Testis (tissue), 3 donors: Measurements from ENCODE around the gene DTNA. TPM values are rescaled to one million over a fixed set of nuclear protein-coding genes. Genes with fewer than 3 reads are reported as not detected.

Source experiments
- DNase-seq: peaks from one replicate; pipeline ENCODE4 v3.0.0-alpha.2; 2019
- H3K27ac ChIP-seq, 2 donors: fragments of 200-600 bp; sonication (generic); one replicate each; pipeline ENCODE4 v1.5.1; 2019
- H3K27me3 ChIP-seq: fragments of 200-600 bp; sonication (generic); one replicate; pipeline ENCODE4 v1.5.1; 2019
- H3K36me3 ChIP-seq: fragments of 200-600 bp; sonication (generic); one replicate; pipeline ENCODE4 v1.5.1; 2017; ENCODE audit warnings: low read depth; ENCODE audit errors: missing control alignments
- H3K4me1 ChIP-seq: fragments of 200-600 bp; sonication (generic); one replicate; pipeline ENCODE4 v1.5.1; 2019
- H3K4me3 ChIP-seq, 2 donors: fragments of 200-600 bp; sonication (generic); one replicate each; pipeline ENCODE4 v1.5.1; 2017 to 2019
- H3K9me3 ChIP-seq: fragments of 200-600 bp; sonication (generic); one replicate; pipeline ENCODE4 v1.5.1; 2017
- POLR2A ChIP-seq: fragments of 450-650 bp; IDR thresholded peaks from one replicate; pipeline ENCODE4 v1.6.1; 2017; ENCODE audit warnings: antibody characterized with exemption, mild to moderate bottlenecking, moderate library complexity
- WGBS, 2 donors: methylation state at CpG; one replicate each; pipeline ENCODE4 v1.1.5; 2018; 5-methylcytosine and 5-hydroxymethylcytosine counted together
- intact Hi-C: fragments of 100-400 bp; cut with DNase I; formaldehyde crosslinking; loops from one replicate; pipeline ENCODE4 v1.15.1; 2023; ENCODE audit warnings: low total_unique reads
- polyA plus RNA-seq: library from polyadenylated mRNA; stranded (reverse); fragments of 350-450 nt; fragmentation: Illumina TruSeq; extraction: RNeasy Lipid Tissue Mini Kit (QIAGEN cat#74804); gene quantifications from one replicate; pipeline ENCODE4 v1.2.3, GENCODE V29; 2014; ENCODE audit warnings: low read depth, low replicate concordance; ENCODE audit not compliant: insufficient read depth
- total RNA-seq, 2 donors: library from RNA; depleted of rRNA; stranded (reverse); fragments of >200 nt; gene quantifications; one replicate each; pipeline ENCODE4 v1.2.3, GENCODE V29; 2016
- TF ChIP-seq, protein P1 (sequence below), 3 experiments: fragments of 450-650 bp in 2 of 3; fragments of 200-600 bp in 1 of 3; sonication (generic) in 1 of 3; IDR thresholded peaks; one replicate each; pipeline ENCODE4 v1.5.1; 2016 to 2019; ENCODE audit warnings: antibody characterized with exemption in 3 of 3, mild to moderate bottlenecking in 2 of 3, moderate library complexity in 1 of 3

Gene DTNA
- total and polyA plus RNA-seq, 3 donors from 2014 or later, result 18.9 to 96.0 (median 69.1) TPM

DNA sequence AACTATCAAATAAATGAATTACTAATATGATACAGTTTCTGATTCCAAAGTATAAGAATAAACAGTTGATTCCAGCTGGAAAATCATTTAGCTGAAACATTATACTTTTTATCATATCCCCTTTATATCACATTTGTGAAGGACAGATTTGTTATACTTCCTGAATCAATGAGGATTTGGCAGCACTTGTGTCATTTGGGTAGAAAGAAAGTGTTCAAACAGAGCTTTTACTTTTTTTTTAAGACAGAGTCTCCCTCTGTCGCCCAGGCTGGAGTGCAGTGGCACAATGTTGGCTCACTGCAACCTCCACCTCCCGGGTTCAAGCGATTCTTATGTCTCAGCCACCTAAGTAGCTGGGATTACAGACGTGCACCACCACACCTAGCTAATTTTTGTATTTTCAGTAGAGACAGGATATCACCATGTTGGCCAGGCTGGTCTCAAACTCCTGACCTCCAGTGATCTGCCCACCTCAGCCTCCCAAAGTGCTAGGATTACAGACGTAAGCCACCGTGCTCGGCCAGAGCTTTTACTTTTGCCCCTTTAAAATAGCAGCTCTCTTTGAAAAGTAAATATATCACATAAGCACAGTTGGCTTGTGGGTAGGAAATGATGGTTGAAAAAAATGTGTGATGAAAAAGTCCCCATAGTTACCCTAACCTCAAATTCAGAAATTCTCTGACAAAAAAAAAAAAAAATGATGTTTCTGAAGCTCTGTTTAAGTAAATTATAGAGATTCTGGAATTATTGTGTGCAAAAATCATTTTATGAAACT is 95.2 kb downstream of the DTNA start:
- H3K4me1 ChIP-seq, result no peaks in the 10 kb centered on the region
- no peaks in the 10 kb centered on the region for H3K36me3 ChIP-seq
- no peak overlapping the region for H3K4me3 ChIP-seq
- intact Hi-C loops, result no loop called here
- H3K27ac ChIP-seq, result no peak overlapping the region
- 82 to 89% methylated on average over 7 of the region's 7 CpGs for WGBS, 2 donors
- H3K27me3 ChIP-seq, result no peaks in the 10 kb centered on the region
- no peak for TF ChIP-seq POLR2A
- TF ChIP-seq, protein P1, sequence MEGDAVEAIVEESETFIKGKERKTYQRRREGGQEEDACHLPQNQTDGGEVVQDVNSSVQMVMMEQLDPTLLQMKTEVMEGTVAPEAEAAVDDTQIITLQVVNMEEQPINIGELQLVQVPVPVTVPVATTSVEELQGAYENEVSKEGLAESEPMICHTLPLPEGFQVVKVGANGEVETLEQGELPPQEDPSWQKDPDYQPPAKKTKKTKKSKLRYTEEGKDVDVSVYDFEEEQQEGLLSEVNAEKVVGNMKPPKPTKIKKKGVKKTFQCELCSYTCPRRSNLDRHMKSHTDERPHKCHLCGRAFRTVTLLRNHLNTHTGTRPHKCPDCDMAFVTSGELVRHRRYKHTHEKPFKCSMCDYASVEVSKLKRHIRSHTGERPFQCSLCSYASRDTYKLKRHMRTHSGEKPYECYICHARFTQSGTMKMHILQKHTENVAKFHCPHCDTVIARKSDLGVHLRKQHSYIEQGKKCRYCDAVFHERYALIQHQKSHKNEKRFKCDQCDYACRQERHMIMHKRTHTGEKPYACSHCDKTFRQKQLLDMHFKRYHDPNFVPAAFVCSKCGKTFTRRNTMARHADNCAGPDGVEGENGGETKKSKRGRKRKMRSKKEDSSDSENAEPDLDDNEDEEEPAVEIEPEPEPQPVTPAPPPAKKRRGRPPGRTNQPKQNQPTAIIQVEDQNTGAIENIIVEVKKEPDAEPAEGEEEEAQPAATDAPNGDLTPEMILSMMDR (IDR thresholded peaks at IDR 0.05), result no peak
- H3K9me3 ChIP-seq, result no peaks in the 10 kb centered on the region
- no peak for DNase-seq

DNA sequence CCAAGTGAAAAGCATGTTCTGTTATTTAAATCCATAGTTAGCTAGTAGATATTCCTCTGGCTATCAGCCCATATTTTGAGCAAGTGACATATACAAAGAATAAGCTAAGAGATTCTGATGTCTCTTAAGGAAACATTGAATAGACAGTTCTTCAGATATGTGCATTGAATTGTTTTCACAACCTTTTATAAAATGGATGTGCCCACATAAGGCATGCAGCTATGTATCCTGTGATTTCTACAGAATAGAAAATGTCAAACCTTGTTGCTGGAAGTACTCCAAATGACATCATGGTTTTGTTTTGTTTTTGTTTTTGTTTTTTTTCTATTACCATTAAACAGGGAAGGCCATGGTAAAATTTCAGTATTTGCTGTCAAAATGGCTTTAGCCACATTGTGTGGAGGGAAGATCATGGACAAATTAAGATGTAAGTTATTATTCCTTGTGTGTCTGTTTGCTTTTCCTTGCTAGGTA is 95.8 kb downstream of the DTNA start:
- TF ChIP-seq, protein P1 (IDR thresholded peaks at IDR 0.05), result no peak
- no peak for TF ChIP-seq POLR2A
- H3K27ac ChIP-seq, result no peak overlapping the region

DNA sequence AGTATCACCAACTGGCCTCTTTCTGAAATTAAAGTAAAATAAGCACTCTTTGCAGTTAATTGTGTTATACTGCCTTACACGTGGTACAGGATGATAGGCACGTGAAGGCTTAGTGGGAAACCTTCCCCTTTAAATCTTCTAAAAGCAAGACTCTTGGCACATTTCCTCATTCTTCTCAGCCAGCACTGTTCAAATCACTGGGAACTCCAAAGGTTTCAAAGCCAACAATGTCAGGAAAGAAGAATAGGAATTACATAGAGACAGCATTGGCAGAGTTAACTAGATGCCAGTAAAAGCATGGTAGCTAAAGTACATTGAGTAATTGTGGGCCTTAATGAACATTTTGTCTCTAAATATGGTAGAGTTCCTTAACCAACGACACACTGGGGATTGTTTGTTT is 96.4 kb downstream of the DTNA start:
- Histone ChIP-seq H3K27ac (no peak overlapping the region), H3K36me3 (no peaks in the 10 kb centered on the region), H3K4me3 (no peak overlapping the region), H3K4me1 (no peaks in the 10 kb centered on the region), H3K27me3 (no peaks in the 10 kb centered on the region), H3K9me3 (no peaks in the 10 kb centered on the region)
- DNase-seq, result no peak
- WGBS, 2 donors, result 56 to 64% methylated on average over 3 of the region's 3 CpGs
- intact Hi-C loops, result no loop called here
- no peak for TF ChIP-seq POLR2A
- TF ChIP-seq, protein P1 (IDR thresholded peaks at IDR 0.05), result no peak

More for the DNA sequence above, 95.8 kb downstream of the DTNA start:
- intact Hi-C loops, result no loop called here
- Histone ChIP-seq H3K36me3 (no peaks in the 10 kb centered on the region), H3K4me3 (no peak overlapping the region), H3K4me1 (no peaks in the 10 kb centered on the region), H3K9me3 (no peaks in the 10 kb centered on the region), H3K27me3 (no peaks in the 10 kb centered on the region)
- DNase-seq, result no peak

DNA sequence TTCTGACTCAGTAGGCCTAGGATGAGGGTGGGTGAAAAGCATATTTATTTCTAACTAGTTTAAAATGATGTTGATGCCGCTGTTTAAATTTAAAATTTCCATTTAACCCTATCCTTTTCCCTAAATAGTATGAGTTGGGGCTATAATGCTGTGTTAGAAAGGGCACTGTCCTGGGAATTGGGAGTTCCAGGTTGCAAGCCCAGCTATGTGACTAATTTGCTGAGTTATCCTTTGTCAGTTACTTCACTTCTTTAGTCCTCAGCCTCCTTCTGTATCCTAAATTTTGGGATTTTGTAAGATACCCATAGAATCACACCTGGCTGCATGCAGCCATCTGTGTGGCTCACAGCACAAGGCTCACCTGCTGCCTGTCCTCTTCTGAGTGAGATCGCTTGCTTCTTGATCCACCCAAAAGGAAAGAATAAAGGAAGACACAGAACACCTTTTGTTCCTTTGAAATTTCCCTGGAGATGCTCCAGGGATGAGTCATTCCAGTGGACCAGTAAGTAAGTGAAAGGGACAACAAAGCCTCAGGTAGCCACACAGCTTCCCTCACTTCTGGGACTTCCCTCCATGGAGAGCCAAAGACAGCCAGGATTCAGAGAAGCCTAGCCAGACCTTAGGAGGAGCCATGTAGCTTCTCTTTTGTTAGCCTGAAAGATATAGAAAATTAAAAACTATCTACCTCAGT is 97.2 kb downstream of the DTNA start:
- H3K27ac ChIP-seq, result no peak overlapping the region
- H3K36me3 ChIP-seq, result no peaks in the 10 kb centered on the region
- no peaks in the 10 kb centered on the region for H3K4me1 ChIP-seq
- no peak for TF ChIP-seq POLR2A
- TF ChIP-seq, protein P1 (IDR thresholded peaks at IDR 0.05), result no peak
- intact Hi-C loops, result no loop called here
- no peaks in the 10 kb centered on the region for H3K27me3 ChIP-seq
- DNase-seq, result no peak
- no peak overlapping the region for H3K4me3 ChIP-seq
- no peaks in the 10 kb centered on the region for H3K9me3 ChIP-seq
- 90 to 93% methylated on average over 2 of the region's 2 CpGs for WGBS, 2 donors
